ENCODE measurements around the gene HS3ST2.

Gene HS3ST2

GRCh38 chr16:22926105-22926751, 112.3 kb downstream of the HS3ST2 start:
- no peak overlapping the region for H3K4me2 ChIP-seq (ENCODE audit: low read length)
- no peaks in the 10 kb centered on the region for H3K9me2 ChIP-seq (replicated peaks; ENCODE audit: control insufficient read depth, low read length)
- H3K27me3 ChIP-seq (ENCODE audit: control insufficient read depth, low read length): peaks cover 11% of the 10 kb centered on the region
- no peak overlapping the region for H3K4me3 ChIP-seq (ENCODE audit: low read length)
- H3K4me1 ChIP-seq (ENCODE audit: control insufficient read depth, low read length): peaks cover 8% of the 10 kb centered on the region
- no peaks in the 10 kb centered on the region for H4K20me1 ChIP-seq (ENCODE audit: control insufficient read depth, insufficient read depth, low read depth, low read length)
- no peaks in the 10 kb centered on the region for H3K36me3 ChIP-seq (ENCODE audit: control insufficient read depth, low read length)
- H3K9me3 ChIP-seq (ENCODE audit: control insufficient read depth, insufficient read depth, low read length): 0 out of 2 replicates have a peak, but pooled peaks cover 7% of the 10 kb centered on the region
- no peaks in the 10 kb centered on the region for H3F3A ChIP-seq (ENCODE audit: control insufficient read depth, insufficient read depth)
- no peaks in the 10 kb centered on the region for H3K79me2 ChIP-seq (ENCODE audit: control insufficient read depth, low read length)
- no peak overlapping the region for H3K27ac ChIP-seq (ENCODE audit: low read depth, low read length)
- no peak for TF ChIP-seq EZH2phosphoT487 (IDR thresholded peaks at IDR 0.05; ENCODE audit: borderline replicate concordance, low read length)
- TF ChIP-seq, protein P1, sequence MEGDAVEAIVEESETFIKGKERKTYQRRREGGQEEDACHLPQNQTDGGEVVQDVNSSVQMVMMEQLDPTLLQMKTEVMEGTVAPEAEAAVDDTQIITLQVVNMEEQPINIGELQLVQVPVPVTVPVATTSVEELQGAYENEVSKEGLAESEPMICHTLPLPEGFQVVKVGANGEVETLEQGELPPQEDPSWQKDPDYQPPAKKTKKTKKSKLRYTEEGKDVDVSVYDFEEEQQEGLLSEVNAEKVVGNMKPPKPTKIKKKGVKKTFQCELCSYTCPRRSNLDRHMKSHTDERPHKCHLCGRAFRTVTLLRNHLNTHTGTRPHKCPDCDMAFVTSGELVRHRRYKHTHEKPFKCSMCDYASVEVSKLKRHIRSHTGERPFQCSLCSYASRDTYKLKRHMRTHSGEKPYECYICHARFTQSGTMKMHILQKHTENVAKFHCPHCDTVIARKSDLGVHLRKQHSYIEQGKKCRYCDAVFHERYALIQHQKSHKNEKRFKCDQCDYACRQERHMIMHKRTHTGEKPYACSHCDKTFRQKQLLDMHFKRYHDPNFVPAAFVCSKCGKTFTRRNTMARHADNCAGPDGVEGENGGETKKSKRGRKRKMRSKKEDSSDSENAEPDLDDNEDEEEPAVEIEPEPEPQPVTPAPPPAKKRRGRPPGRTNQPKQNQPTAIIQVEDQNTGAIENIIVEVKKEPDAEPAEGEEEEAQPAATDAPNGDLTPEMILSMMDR (IDR thresholded peaks at IDR 0.05; ENCODE audit: low read depth, low read length, poor library complexity, severe bottlenecking): no peak

DNA sequence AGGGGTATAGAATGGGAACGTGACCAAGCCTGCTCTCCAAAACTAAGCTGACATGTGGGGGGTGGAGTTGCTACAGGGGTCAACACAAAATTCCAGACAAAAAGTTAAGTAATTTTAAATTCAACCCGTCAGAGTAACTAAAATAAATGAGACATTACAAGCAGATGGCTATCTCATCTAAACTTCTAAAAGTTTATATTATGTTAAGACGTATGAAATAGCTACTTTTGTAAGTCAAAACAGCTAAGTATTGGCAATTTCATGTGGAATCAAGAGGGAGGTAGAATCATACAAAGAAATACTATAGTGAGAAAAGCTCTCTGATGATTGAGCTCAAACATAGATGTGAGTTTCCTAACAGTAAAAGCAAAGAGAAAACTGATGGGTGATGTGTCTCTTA, 113.3 kb downstream of the HS3ST2 start:
- no peak overlapping the region for H3K4me3 ChIP-seq (ENCODE audit: low read length)
- no peaks in the 10 kb centered on the region for H4K20me1 ChIP-seq (ENCODE audit: control insufficient read depth, insufficient read depth, low read depth, low read length)
- TF ChIP-seq, protein P1 (IDR thresholded peaks at IDR 0.05; ENCODE audit: low read depth, low read length, poor library complexity, severe bottlenecking): no peak
- no peak for TF ChIP-seq EZH2phosphoT487 (IDR thresholded peaks at IDR 0.05; ENCODE audit: borderline replicate concordance, low read length)
- no peaks in the 10 kb centered on the region for H3K9me2 ChIP-seq (replicated peaks; ENCODE audit: control insufficient read depth, low read length)
- no peaks in the 10 kb centered on the region for H3K36me3 ChIP-seq (ENCODE audit: control insufficient read depth, low read length)
- H3K4me2 ChIP-seq (ENCODE audit: low read length): no peak overlapping the region
- H3K9me3 ChIP-seq (ENCODE audit: control insufficient read depth, insufficient read depth, low read length): 0 out of 2 replicates have a peak, but pooled peaks cover under 1% of the 10 kb centered on the region
- H3F3A ChIP-seq (ENCODE audit: control insufficient read depth, insufficient read depth): no peaks in the 10 kb centered on the region
- H3K27ac ChIP-seq (ENCODE audit: low read depth, low read length): no peak overlapping the region
- no peaks in the 10 kb centered on the region for H3K79me2 ChIP-seq (ENCODE audit: control insufficient read depth, low read length)
- H3K4me1 ChIP-seq (ENCODE audit: control insufficient read depth, low read length): peaks cover under 1% of the 10 kb centered on the region
- peaks cover 16% of the 10 kb centered on the region for H3K27me3 ChIP-seq (ENCODE audit: control insufficient read depth, low read length)

DNA sequence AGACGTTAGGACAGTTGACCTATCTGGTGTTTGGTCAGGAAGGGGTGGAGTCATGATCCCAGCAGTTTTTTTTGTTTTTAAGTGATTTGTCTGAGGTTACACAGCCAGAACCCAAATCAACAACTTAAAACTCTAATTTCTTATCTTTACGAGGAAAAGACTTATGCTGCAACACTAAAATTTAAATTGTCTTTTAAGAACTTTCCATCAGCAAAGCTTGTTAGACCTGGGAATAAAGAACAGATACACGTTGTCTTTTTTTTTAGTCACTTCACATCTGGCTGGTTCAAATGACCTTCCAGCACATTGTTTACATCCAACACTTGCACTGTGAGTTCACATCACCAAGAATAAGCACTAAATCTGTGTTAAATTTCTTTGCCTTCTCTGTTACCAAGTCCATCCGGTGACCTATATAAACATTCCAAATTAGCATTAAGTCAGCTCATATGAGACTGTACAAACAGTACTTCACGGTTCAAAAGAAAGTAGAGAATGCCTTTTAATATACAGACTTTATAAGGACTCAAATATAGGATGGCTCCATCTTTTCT, 115.0 kb downstream of the HS3ST2 start:
- Histone ChIP-seq H3K27ac (ENCODE audit: low read depth, low read length) (no peak overlapping the region), H3F3A (ENCODE audit: control insufficient read depth, insufficient read depth) (no peaks in the 10 kb centered on the region), H3K36me3 (ENCODE audit: control insufficient read depth, low read length) (no peaks in the 10 kb centered on the region), H3K9me2 (replicated peaks; ENCODE audit: control insufficient read depth, low read length) (no peaks in the 10 kb centered on the region), H3K4me1 (ENCODE audit: control insufficient read depth, low read length) (peaks cover 13% of the 10 kb centered on the region), H4K20me1 (ENCODE audit: control insufficient read depth, insufficient read depth, low read depth, low read length) (no peaks in the 10 kb centered on the region), H3K4me2 (ENCODE audit: low read length) (no peak overlapping the region), H3K79me2 (ENCODE audit: control insufficient read depth, low read length) (no peaks in the 10 kb centered on the region), H3K9me3 (ENCODE audit: control insufficient read depth, insufficient read depth, low read length) (no peaks in the 10 kb centered on the region), H3K4me3 (ENCODE audit: low read length) (no peak overlapping the region), H3K27me3 (ENCODE audit: control insufficient read depth, low read length) (peaks cover 27% of the 10 kb centered on the region)
- TF ChIP-seq, protein P1 (IDR thresholded peaks at IDR 0.05; ENCODE audit: low read depth, low read length, poor library complexity, severe bottlenecking): no peak
